GM21528 (cell line): ENCODE results near the gene SLC10A3.

Source experiments
- ATAC-seq: cut with Tn5 transposase; IDR thresholded peaks from one replicate; pipeline ENCODE4 v1.9.1; 2021; ENCODE audit warnings: mild to moderate bottlenecking, moderate library complexity; ENCODE audit not compliant: unreplicated experiment, low FRiP score

The SLC10A3 gene, protein sequence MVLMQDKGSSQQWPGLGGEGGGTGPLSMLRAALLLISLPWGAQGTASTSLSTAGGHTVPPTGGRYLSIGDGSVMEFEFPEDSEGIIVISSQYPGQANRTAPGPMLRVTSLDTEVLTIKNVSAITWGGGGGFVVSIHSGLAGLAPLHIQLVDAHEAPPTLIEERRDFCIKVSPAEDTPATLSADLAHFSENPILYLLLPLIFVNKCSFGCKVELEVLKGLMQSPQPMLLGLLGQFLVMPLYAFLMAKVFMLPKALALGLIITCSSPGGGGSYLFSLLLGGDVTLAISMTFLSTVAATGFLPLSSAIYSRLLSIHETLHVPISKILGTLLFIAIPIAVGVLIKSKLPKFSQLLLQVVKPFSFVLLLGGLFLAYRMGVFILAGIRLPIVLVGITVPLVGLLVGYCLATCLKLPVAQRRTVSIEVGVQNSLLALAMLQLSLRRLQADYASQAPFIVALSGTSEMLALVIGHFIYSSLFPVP

DNA sequence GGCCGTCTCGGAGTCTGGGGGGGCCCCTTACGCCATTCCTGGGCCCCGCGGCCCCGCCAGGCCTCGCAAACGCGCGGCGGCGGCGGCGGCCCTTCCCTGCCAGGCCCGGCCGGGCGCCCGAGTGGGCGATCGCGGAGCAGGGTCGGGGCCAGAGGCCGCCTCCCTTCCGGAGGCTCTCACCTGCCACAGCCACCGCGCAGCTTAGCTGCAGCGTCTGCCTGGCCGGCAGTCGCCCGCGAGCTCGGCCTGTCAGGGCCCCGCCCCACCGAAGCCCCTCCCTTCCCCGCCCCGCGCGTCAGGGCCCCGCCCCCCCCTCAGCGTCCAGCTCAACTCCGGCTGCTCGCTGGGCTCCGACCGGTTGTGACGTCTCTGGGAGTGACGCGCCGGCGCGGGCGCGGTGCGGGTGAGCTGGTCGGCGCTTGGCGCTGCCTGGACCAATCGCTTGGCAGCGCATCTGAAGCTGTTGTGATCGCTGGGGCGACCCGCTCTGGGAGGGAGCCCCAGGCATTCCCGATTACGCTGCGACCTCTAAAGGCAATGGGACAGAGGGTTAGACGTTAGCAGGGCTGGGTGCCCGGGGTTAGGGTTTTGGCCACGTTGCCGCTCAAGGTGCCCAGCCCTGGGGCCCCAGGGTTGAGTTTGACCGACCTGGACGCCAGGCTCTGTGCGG lies at the start of gene SLC10A3:
TSS of gene SLC10A3 (minus strand) at position 216 of the 670 bp plus-strand sequence. CDS start 1,689 bp downstream, outside the sequence.
- peak; percentile 71 for ATAC-seq

DNA sequence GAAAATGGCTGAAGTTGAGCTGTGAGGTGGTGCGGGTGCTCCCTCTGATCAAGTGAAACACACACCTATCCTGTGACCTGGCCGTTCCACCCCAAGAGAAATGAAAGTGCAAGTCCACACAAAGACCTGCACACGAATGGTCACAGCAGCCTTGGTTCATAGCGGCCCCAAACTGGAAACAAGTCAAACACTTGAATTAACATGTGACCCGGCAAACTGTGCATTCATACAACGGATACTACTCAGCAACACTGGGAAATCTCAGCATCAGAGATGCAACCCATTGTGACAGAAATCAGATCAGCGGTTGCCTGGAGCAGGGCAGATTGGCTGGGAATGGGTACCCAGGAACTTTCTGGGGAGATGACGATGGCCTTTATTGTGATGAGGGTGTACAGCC lies 48.6 kb upstream of the SLC10A3 start:
- ATAC-seq: no peak

DNA sequence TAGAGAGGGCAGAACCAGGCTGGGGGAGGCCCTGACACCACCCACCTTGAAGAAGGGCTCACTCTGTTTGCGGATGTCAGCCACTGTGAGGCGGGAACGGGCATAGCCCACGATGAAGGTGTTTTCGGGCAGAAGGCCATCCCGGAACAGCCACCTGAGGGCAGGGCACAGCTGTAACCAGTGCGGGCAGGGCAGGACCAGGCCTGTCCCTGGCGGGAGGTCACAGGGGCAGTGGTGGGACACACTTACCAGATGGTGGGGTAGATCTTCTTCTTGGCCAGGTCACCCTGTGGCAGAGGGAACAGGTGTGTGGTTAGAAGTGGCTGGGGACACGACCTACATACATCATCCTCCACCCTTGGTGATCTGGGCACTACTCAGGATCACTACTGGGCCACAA lies 45.5 kb upstream of the SLC10A3 start:
- ATAC-seq: no peak

- ATAC-seq: peak; percentile 74
Observed at GRCh38 chrX:154534526-154535322, 44.3 kb upstream of the SLC10A3 start.

- ATAC-seq: no peak
Observed at GRCh38 chrX:154532690-154533089, 42.3 kb upstream of the SLC10A3 start.

GRCh38 chrX:154531626-154532025 lies 41.2 kb upstream of the SLC10A3 start:
- no peak for ATAC-seq

GRCh38 chrX:154530286-154530685 lies 39.9 kb upstream of the SLC10A3 start:
- ATAC-seq: no peak

DNA sequence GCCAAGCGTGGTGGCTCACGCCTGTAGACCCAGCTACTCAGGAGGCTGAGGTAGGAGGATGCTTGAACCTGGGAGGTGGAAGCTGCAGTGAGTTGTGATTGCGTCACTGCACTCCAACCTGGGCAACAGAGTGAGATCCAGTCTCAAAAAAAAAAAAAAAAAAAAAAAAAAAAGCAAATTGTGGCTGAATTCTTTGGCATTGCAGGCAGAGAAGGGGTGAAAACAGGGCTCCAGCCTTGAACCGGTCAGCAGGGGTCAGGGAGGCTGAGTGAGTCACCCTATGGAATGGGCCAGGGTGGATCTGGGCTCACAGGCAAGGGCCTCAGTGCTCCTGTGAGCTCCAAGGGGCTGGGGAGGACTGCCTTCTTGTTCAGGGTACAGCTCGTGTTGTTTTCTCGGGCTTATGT lies 38.8 kb upstream of the SLC10A3 start:
- ATAC-seq: no peak

DNA sequence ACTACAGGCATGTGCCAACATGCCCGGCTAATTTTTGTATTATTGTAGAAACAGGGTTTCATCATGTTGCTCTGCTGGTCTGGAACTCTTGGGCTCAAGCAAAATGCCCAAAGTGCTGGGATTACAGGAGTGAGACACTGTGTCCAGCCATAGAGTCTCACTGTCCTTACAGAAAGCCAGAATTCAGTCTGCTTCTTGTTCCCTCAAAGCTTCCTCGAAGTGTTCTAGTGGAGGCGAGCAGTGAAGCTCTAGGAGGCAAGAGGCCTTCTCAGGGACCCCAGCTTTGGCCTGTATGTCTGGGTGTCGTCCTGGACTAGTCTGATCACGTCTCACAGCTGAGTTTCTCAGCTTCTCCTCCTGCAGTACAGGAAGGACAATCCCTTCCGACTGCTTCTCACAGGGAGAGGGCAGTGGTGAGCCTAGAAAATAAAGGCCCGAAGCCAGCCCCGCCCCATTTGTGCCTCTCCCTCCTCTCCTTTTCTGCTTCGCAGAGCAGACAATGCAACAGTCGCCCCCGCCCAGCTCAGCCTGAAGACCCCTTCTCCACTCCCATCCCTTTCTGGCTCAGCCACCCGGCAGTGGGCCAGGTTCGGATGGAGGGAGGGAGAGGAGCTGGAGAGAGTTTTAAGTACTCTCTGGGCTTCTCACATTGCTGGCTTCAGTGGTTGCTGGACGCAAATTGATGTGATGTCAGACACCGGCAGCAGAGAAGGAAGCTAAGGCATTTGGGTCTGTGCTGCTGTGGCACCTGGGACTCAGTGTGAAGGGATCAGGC lies 36.7 kb upstream of the SLC10A3 start:
- peak; percentile 61 for ATAC-seq

GRCh38 chrX:154525606-154526490 lies 35.4 kb upstream of the SLC10A3 start:
- ATAC-seq: no peak

- no peak for ATAC-seq
Observed at GRCh38 chrX:154519389-154519788, 29.0 kb upstream of the SLC10A3 start.

GRCh38 chrX:154517101-154517781 lies 26.8 kb upstream of the SLC10A3 start:
- no peak for ATAC-seq

DNA sequence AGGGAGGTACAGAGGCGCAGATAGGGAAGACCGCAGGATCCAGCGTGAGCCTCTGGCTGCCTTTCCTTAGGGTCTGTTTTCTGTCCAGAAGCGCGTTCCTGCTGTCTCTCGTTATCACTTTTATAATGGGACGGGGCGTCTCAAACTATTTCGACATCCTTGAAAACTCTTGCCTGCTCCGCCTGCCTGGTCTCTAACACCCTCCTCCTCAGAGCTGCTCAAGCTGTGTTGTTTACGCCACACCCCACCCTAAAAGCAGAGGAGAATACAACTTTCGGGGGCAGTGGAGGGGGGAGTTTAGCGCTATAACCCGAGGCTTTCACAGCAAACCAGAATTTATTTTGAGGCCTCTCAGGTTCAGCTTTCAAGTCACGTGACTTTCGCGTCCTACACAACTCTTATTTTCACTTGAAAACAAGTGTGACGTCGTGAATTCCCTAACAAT lies 26.2 kb upstream of the SLC10A3 start:
- ATAC-seq: peak; percentile 4

- ATAC-seq: peak; percentile 83
Observed at GRCh38 chrX:154515966-154516655, 25.7 kb upstream of the SLC10A3 start, which contains the start of gene FAM3A. Gene FAM3A (minus strand): TSS chrX:154516232. CDS start chrX:154515772, 460 bp downstream.

DNA sequence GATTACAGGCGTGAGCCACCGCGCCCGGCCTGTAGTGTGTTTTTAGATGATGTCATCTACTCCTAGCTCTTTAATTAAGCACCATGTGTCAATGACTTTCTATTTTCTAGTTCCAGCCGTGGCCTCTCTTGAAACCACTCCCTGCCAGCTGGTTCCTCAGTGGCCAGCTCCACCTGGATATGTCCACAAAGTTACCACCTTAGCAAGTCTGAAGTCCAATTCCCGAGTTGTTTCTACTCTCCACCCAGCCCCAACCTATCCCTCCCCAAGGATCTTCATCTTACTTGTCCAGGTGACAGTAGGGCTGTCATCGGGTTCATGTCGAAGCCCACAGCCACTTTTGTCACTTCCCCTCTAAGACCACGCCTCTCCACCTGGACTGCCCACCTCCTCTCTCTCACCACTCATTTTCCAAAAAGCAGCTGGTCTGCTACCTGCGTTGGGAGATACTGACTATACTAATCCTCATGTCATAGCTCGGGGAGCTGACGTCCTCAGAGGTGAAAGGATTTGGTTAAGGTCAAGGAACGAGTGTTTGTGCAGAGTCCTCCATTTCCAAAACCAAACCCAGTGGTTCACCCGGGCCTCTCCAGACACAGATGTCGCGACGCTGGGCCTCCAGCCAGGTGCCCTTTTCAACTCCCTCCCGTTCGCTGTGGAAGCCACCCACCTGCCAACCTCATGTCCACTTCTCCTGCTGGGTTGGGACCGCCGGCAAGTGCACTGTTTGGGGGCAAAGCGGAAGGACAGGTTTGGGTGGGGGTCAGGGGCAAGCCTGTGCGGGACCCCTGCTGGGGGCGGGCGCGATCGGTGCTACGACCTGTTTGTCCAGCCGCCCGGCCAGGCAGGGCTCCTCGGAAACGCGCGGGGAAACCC lies 24.9 kb upstream of the SLC10A3 start:
- peak; percentile 19 for ATAC-seq

DNA sequence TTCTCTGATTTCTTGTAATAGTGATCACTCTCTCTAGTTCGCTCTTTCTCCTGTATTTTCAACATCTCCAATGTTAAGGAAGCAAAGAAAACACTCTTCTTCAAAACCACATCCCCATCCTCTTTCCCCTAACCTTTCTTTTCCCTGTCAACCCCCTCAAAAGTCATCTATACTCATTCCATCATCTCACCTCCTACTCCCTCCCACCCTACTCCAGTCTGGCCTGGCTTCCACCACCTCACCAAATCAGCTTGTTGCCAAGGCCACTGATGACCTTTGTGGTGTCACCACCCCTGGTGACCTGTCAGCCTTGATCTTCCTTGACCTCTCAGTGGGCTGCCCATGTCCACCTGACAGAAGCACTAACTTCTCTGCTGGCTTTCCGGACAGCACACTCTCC lies 23.3 kb upstream of the SLC10A3 start:
- no peak for ATAC-seq
